Loucy (cell line): Measurements from ENCODE around the gene ZNF407.

Experiments used
- H2AFZ ChIP-seq: fragments of 200-600 bp; sonication (generic); 2 replicates; pipeline ENCODE4 v1.6.0; 2016; ENCODE audit warnings: antibody characterized with exemption, mild to moderate bottlenecking, low read length, moderate library complexity
- H3F3A ChIP-seq: fragments of 200-600 bp; 2 replicates; pipeline ENCODE4 v1.6.0; 2016; ENCODE audit warnings: antibody characterized with exemption, low read depth, mild to moderate bottlenecking
- H3K27me3 ChIP-seq: fragments of 200-600 bp; sonication (generic); 2 replicates; pipeline ENCODE4 v1.6.1; 2014; ENCODE audit warnings: low read length, mild to moderate bottlenecking; ENCODE audit not compliant: insufficient read depth, poor library complexity, severe bottlenecking
- H3K36me3 ChIP-seq: fragments of 200-600 bp; sonication (generic); 2 replicates; pipeline ENCODE4 v1.6.1; 2016; ENCODE audit warnings: low read length; ENCODE audit not compliant: insufficient read depth
- H3K4me1 ChIP-seq: fragments of 200-600 bp; sonication (generic); 2 replicates; pipeline ENCODE4 v1.5.1; 2014; ENCODE audit warnings: low read length, mild to moderate bottlenecking; ENCODE audit not compliant: insufficient read depth, poor library complexity, severe bottlenecking
- H3K4me2 ChIP-seq: fragments of 200-600 bp; sonication (generic); 2 replicates; pipeline ENCODE4 v1.6.0; 2014; ENCODE audit warnings: antibody characterized with exemption, low read length, low read depth, mild to moderate bottlenecking; ENCODE audit not compliant: poor library complexity, severe bottlenecking
- H3K4me3 ChIP-seq: fragments of 200-600 bp; sonication (generic); 2 replicates; pipeline ENCODE4 v1.5.1; 2014; ENCODE audit warnings: low read length, mild to moderate bottlenecking, mixed read lengths; ENCODE audit not compliant: poor library complexity, severe bottlenecking
- H3K79me2 ChIP-seq: fragments of 200-600 bp; sonication (generic); 2 replicates; pipeline ENCODE4 v1.6.1; 2014; ENCODE audit warnings: low read length; ENCODE audit not compliant: insufficient read depth
- H3K9ac ChIP-seq: fragments of 200-600 bp; sonication (generic); 2 replicates; pipeline ENCODE4 v1.6.0; 2014; ENCODE audit warnings: mild to moderate bottlenecking, low read depth, low read length, moderate library complexity; ENCODE audit not compliant: poor library complexity, severe bottlenecking
- H3K9me2 ChIP-seq: fragments of 200-600 bp; sonication (generic); replicated peaks from 2 replicates; pipeline ENCODE4 v1.6.1; 2016; ENCODE audit warnings: low read depth, low read length, mixed read lengths
- H3K9me3 ChIP-seq: fragments of 200-600 bp; sonication (generic); 2 replicates; pipeline ENCODE4 v1.6.1; 2014; ENCODE audit warnings: mild to moderate bottlenecking, antibody characterized with exemption, low read length, low read depth; ENCODE audit not compliant: insufficient read depth
- H4K20me1 ChIP-seq: fragments of 200-600 bp; sonication (generic); 2 replicates; pipeline ENCODE4 v1.6.0; 2014; ENCODE audit warnings: antibody characterized with exemption, low read length, mild to moderate bottlenecking; ENCODE audit not compliant: insufficient read depth, poor library complexity, severe bottlenecking
- CTCF ChIP-seq: fragments of 200-600 bp; sonication (generic); conservative IDR thresholded peaks from 2 replicates; pipeline ENCODE4 v1.5.1; 2014; ENCODE audit warnings: mild to moderate bottlenecking, antibody characterized with exemption, low read length
- EZH2phosphoT487 ChIP-seq: fragments of 200-600 bp; IDR thresholded peaks from 2 replicates; pipeline ENCODE4 v1.6.1; 2018; ENCODE audit warnings: antibody characterized with exemption, mild to moderate bottlenecking, moderate library complexity, borderline replicate concordance

Gene ZNF407

GRCh38 chr18:74669136-74669798, 71.6 kb downstream of the ZNF407 start:
- H3K4me1 ChIP-seq, result no peaks in the 10 kb centered on the region
- H3K79me2 ChIP-seq, result no peaks in the 10 kb centered on the region
- H3K9me3 ChIP-seq, result no peaks in the 10 kb centered on the region
- H3K4me3 ChIP-seq, result no peak overlapping the region
- no peak for TF ChIP-seq EZH2phosphoT487
- no peak for TF ChIP-seq CTCF
- no peaks in the 10 kb centered on the region for H3K27me3 ChIP-seq
- H3K36me3 ChIP-seq, result no peaks in the 10 kb centered on the region
- H3K9ac ChIP-seq, result no peak overlapping the region
- no peaks in the 10 kb centered on the region for H4K20me1 ChIP-seq
- H3K9me2 ChIP-seq, result no peaks in the 10 kb centered on the region
- H3F3A ChIP-seq, result no peaks in the 10 kb centered on the region
- no peak overlapping the region for H3K4me2 ChIP-seq
- no peak overlapping the region for H2AFZ ChIP-seq

GRCh38 chr18:74672371-74672770, 74.7 kb downstream of the ZNF407 start:
- no peak for TF ChIP-seq EZH2phosphoT487
- no peak for TF ChIP-seq CTCF
- H3K9me2 ChIP-seq, result no peaks in the 10 kb centered on the region
- H2AFZ ChIP-seq, result no peak overlapping the region
- no peaks in the 10 kb centered on the region for H3F3A ChIP-seq
- H4K20me1 ChIP-seq, result no peaks in the 10 kb centered on the region
- no peaks in the 10 kb centered on the region for H3K79me2 ChIP-seq
- no peak overlapping the region for H3K9ac ChIP-seq
- H3K4me1 ChIP-seq, result no peaks in the 10 kb centered on the region
- no peak overlapping the region for H3K4me3 ChIP-seq
- no peak overlapping the region for H3K4me2 ChIP-seq
- 0 out of 2 replicates have a peak, but pooled peaks cover 6% of the 10 kb centered on the region for H3K36me3 ChIP-seq
- peaks cover 3% of the 10 kb centered on the region for H3K9me3 ChIP-seq
- no peaks in the 10 kb centered on the region for H3K27me3 ChIP-seq

GRCh38 chr18:74674487-74674886, 76.8 kb downstream of the ZNF407 start:
- Histone ChIP-seq H3K9me2 (no peaks in the 10 kb centered on the region), H3K9ac (no peak overlapping the region), H3K4me2 (no peak overlapping the region), H4K20me1 (no peaks in the 10 kb centered on the region), H3K36me3 (0 out of 2 replicates have a peak, but pooled peaks cover 6% of the 10 kb centered on the region), H3K4me3 (no peak overlapping the region), H3K9me3 (peaks cover 7% of the 10 kb centered on the region), H2AFZ (no peak overlapping the region), H3K4me1 (no peaks in the 10 kb centered on the region), H3K79me2 (no peaks in the 10 kb centered on the region), H3F3A (no peaks in the 10 kb centered on the region), H3K27me3 (no peaks in the 10 kb centered on the region)
- TF ChIP-seq EZH2phosphoT487 (no peak), CTCF (no peak)
